GM18861 (cell line): ENCODE measurements around the gene NKD2.
"Not testable (repeated sequence)": the region's sequence is repeated elsewhere in the genome, so short reads cannot be mapped to it uniquely, and the experiment has no call there.

Experiments used
- ATAC-seq: cut with Tn5 transposase; IDR thresholded peaks from one replicate; pipeline ENCODE4 v1.9.1; 2021; ENCODE audit not compliant: unreplicated experiment

NKD2 gene

DNA sequence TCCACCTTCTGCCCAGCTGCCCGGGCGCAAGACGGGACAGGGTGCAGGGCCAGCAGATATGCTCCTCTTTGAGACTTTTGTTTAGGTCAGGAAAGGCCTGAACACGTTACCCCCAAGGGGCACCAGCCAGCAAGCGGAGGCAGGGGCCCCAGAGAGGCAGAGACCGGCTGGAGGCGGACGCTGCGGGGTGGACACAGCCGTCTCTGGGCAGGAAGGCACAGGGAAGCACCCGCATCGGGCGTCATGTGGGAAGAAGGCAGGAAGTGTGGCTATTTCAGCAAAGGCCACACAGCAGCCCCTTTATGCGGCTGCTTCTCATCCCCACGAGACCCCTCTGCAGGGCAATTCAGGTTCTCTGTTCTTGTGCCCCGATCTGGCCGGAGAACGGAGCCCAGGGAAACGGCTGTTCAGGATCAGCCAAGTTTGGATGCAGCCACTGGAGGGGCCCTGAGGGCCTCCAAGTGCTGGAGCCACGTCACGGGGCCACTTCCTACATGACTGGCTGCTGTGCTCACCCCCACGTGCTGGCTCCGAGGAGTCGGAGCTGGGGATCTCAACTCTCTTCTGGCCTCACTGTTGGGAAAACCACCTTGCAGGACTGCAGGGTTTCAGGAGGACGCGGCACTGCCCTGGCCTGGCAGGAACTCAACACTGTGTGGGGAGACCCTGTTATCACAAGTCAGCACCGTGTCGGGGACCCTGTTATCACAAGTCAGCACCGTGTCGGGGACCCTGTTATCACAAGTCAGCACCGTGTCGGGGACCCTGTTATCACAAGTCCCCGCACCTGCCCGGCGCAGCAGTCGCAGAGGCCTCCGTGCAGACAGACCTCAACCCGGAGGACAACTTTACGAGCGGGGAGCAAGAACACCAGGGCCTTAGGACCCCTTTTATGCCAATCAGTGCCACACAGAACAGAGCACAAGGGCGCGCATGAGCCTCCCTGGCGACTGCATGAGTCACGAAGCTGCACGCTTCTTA lies 58.8 kb downstream of the NKD2 start:
- ATAC-seq: no peak

DNA sequence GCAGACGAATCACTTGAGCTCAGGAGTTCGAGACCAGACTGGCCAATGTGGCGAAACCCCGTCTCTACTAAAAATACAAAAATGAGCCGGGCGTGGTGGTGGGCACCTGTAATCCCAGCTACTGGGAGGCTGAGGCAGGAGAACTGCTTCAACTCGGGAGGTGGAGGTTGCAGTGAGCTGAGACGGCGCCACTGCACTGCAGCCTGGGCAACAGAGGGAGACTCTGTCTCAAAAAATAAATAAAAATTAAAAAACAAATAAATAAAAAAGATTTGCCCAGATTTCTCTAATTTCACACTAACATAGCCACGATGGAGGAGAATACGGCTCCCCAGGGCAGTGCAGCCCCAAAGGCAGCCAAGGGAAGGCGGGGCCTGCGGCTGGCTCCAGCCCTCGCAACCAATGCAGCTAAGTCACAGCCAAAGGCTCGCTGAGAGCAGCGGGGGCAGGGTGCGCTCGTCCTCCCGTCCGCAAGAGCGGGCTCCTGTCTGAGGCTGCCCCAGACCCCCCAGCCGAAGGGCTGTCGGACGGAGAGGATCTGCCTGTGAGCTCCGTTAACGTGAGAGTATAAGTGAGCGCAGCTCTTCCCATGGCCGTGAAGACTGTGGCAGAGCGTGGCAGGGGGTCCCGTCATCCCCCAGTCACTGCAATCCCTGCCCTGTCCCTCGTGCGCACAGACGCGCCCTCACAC lies 59.7 kb downstream of the NKD2 start:
- no peak for ATAC-seq

DNA sequence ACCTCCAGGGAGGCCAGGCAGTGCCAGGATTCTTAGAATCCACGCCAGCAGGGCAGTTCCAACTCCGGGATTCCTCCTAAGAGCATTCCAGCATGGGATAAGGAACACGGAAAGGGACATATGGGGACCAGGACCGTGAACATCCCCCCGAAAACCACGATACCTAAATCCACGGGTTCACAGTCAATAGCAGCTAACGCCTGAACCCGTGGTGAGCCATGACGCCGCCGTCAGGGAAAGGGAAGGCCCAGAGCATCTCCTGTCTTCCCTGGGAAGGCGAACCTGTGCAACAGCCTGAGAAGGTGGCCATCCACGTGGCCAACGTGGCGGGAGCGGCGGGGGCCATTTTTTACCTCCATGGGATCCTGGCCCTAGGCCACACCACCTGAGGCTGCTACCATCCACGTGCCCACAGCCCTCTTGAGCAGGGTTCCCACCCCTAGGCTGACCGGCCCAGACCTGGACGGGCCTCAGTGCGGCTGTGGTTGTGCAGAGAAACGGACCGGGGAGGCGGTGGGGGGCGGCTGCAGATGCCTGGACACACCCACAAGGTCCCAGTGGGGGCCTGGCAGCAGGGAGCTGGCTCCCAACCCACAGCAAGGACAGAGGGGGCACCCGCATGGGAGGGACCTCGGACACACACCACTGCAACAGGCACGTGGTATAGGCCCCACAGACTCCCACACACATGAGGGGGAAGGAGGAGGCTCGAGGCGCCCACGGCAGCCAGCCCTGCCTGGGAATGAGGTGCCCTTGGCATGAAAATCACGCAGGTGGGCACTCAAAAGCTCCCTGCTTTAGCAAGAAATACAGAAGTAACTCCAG lies 60.5 kb downstream of the NKD2 start:
- no peak for ATAC-seq

DNA sequence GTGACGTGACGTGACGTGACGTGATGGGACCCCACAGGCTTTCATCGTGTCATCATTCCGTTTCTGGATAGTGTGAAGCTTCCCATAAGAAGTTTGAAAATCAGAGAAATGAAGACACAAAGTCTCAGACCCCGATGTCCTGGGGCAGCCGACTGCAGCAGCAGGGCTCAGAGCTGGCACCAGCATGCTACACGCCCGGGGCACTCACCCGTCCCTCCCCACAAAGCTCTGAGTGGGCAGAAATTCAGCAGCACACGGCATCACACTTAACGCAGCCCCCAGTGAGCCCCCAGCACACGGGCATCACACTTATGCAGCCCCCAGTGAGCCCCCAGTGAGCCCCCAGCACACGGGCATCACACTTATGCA lies 61.1 kb downstream of the NKD2 start:
- no peak for ATAC-seq

DNA sequence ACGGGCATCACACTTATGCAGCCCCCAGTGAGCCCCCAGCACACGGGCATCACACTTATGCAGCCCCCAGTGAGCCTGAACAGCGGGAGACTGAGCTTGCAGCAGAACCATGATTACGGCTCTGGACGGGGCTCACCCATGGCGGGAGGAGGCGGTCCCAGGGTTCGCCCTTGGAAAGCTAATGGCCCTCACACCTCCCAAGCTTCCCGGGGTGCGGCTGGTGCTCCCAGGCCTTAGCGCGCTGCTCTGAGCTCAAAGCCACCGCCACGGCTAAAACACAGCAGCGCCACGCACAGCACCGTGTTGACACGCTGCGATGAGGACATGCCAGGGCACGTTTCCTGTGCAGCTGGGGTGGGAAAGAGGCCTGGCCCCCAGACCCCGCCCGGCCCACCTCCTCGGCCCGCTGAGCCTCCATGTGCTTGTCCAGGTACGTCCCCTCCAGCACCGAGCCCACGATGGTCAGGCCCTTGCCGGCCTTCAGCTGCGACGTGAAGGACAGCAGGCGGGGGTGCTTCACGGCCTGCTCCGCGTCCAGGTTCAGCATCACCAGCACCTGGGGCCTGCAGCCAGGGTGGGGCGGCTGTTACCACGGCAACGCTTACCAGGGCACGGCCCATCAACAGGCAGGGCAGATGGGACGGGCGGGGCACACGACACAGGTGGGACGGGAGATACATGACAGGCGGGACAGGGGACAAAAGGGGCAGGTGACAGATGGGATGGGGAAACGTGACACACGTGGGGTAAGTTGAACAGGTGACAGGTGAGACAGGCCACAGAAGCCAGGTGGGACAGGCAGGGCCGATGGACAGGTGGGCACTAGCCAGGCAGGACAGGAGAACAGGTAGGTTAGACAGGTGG lies 64.9 kb downstream of the NKD2 start:
- no peak for ATAC-seq

DNA sequence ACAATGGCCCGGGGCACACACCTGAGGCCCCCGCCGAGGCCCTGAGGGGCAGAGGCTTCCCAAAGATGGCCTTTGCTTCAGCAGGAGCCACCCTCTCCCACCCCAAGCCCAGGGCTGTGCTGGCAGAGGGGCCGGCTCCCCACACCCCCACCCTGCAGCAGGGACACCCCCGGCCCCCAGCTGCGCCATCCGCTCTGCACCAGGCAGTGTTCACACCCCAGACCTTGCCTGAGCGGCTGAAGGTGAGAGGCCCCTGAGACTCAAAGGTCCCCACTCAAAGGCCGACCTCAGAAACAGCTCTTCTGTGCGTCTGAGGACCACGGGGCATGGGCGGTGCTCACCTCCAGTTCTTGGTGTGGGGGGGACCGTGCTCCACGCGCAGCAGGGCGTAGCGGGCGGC lies 65.6 kb downstream of the NKD2 start:
- no peak for ATAC-seq

DNA sequence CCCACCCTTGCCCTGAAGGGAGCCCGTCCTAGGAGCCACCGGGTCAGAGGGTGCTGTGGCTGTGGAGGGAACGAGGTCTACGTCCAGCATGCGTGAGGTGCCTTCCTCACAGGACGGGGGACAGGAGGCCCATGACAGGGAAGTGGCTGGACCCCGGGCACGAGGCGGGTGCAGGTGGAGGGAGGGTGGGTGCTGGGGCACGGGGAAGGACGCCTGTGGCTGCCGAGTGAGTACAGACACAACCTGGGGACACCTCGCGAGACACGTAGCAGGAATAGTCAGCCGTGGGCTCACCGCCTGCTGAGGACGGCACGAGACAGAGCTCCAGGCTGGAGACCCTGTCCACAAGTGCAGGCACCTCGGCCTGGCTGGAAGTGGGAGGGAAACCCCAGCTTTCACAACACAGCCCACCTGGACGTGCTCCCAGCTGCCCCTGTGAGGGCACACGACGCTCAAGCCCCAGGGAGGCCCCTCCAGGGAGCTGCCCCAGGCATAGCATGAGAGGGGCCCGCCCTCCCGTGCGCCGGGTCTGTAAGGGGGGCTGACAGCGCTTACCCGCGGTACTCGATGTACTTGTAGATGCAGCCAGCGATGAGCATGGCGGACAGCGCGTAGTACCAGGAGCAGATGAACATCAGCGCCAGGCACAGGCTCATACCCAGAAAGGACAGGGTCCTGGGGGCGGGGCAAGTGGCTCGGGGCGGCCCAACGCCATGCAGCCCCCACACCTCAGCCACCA lies 66.4 kb downstream of the NKD2 start:
- no peak for ATAC-seq

DNA sequence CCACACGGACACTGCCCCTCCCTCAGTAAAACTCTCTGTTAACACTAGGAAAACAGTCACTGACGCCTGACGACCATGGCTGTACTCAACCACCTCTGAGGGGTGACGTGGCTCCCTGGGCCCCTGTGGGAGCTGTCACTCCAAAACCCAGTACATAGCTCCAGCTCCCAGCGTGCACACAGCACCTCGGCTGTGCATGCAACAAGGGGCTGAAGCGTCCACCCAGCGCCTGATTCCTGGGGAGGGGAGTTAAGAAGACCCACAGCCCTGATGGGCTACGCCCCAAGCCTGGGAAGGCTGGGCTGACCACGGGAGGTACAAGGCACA lies 66.9 kb downstream of the NKD2 start:
- no peak for ATAC-seq

DNA sequence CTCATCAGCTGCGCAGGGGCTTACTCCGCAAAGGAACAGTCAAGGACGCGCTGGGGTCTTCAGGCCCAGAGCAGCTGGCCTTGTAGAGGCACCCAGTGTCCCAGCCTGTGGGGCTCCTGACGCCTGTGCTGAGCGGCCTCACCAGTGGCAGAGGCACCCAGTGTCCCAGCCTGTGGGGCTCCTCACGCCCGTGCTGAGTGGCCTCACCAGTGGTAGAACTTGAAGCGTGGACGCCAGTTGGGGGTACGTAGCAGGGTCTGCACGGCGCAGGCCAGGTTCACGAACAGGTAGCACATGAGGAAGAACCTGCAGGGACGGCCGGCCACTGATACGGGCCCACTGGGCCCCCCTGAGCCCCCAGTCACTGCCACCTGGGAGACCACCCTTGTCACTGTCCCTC lies 67.3 kb downstream of the NKD2 start:
- no peak for ATAC-seq

DNA sequence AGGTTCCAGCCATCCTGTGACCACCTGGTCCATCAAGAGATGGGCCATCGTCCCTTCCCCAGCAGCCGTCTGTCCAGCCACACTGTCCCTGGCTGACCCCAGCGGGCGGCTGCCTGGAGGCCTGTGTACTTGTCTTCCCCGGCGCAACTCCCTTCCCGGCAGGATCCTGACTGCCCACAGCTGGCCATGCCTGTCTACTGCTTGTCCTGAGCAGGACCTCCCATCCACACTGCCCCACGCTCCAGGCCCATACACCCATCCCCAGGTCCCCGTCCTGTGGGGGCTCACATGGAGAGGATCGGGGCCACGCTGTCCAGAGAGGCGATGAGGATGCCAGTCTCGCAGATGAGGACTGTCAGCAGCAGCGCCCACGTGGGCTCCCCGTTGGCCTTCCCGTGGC lies 67.8 kb downstream of the NKD2 start:
- no peak for ATAC-seq

DNA sequence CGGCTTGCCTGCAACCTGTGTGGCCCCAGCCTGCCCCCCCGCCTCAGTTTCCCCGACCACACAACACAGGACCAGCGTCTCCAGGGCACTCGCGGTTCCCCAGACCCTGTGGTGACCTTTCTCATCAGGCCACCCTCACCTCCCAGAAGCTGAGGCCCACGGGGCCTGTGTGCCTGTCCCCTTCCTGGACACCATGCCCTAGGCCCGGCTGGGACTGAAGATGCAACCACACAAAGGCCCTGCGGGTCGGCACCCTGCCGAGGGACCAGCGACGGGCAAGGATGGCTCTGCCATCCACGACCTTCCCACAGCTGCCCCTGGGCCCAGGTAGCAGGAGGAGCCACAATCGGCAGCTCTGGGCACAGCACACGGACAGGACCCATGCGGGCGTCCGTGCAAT lies 68.4 kb downstream of the NKD2 start:
- no peak for ATAC-seq

DNA sequence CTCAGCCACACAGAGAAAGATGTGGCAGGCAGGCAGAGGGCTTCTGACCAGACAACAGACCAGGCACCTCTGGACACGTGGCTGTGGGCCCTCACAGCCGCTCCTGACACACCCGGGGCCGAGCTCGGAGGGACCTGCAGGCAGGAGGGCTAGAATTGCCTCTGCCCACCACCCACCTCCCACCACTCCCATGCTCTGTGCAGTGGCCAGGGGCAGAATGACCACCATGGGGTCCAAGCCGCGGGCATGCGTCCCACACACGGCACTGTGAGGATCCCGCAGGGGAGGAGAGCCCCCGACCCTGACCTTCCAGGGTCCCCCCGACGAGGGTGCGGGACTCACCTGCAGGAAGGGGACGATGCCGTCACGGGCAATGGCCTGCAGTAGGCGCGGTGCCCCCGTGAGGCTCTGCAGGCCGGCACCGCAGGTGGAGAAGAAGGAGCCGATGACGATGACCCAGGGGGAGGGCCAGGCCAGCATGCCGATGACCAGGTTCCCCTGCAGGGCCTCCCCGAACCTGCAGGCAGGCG lies 69.0 kb downstream of the NKD2 start:
- no peak for ATAC-seq

DNA sequence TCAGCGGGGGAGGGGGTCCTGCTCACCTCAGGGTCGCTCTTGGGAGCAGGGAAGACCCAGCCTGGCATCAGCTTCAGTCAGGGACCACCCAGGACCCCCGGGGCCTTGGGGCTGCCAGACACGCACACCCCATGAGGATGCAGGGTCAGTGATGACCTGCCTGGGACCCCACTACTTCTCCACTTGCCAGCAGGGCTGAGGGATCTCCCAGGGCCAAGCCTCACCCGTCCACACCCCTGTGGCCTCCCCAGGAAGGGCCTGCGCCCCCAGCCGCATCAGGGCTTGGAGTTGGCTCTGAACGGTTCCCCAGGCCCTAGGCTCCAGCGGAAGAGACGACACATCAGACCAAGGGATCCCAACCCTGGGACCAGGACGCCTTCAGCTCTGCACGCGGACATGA lies 69.6 kb downstream of the NKD2 start:
- ATAC-seq: no peak

DNA sequence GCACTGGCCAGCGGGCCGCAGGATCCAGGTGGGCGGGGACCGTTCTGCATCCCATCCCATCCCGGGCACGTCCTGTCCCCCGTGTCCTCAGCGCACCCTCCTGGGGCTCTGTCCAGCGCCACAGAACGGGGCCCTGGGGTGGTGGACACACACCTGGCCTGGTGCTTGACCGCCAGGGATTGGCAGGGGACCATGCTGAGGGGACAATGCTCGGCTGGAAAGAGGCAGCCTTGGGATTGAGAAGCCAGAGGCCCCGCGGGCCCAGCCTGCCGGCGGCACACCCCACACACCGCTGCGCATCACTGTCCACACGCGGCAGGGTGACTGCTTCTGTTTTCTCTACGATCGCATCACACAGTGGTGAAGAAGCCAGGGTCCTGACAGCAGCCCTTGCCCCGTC lies 70.2 kb downstream of the NKD2 start:
- no peak for ATAC-seq

DNA sequence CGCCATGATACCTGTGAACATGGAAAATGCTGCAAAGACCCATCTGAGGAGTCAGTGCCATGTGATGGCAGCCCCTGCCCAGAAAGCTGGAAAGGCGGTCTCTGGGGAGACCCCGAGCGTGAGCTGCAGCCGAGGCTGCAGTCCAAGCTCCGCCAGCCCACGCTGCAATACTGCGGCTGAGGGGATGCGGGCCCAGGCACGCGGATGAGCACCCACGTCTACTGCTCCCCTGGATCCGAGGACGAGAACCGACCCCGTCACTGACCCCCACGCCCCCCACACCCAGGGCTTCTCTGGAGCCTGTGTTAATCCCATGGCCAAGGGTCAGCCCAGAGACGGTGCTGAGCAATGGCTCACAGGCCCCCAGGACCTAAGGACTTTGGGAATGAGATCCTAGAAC lies 70.9 kb downstream of the NKD2 start:
- ATAC-seq: no peak

DNA sequence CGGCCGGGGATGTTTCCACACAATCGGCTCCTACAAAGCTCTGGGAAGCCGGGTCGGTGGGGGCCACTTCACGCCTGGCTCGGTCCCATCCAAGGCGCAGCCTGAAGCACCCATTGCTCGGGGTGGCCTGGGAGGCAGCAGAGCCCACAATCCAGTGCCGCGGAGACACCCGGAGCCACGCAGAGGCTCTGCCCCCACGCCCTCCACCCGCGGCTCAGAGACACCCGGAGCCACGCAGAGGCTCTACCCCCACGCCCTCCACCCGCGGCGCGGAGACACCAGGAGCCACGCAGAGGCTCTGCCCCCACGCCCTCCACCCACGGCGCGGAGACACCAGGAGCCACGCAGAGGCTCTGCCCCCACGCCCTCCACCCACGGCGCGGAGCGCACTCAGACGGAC lies 71.4 kb downstream of the NKD2 start:
- ATAC-seq: no peak

DNA sequence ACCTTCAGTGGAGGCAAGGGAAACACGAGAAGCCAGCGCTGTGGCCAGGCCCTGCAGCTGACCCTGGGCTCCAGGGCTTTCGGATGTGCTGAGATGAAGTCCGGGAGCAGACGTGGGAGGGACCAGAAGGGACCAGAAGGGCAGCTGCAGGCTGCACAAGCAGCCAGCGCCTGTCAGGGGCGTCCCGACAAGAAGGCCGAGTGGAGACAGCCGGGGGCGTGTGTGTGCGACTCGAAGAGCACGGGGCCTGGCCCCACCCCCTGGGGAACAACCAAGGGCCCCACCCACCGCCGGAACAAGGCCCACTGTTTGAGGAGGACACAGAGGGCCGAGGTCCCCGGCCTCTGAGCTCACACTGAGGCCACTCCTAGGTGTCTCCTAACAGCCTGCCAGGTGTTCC lies 71.8 kb downstream of the NKD2 start:
- no peak for ATAC-seq

DNA sequence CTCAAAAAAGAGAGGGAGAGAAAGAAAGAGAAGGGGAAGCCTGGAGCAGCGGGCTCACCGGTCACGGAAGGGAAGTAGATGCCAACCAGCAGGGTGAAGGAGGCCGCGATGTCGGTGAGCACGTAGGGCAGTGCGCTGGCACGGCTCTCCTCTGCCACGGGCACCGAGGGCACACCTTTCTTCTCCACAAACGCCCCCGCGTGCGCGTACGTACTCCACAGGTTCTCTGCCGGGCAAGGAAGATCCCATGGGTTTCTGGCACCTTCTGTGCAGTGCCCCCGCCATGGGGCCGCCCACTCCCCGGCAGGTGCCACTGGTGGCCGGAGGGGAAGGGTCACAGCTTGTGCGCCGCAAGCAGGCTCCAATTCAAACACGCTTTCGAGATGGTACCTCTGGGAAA lies 72.9 kb downstream of the NKD2 start:
- ATAC-seq: no peak

DNA sequence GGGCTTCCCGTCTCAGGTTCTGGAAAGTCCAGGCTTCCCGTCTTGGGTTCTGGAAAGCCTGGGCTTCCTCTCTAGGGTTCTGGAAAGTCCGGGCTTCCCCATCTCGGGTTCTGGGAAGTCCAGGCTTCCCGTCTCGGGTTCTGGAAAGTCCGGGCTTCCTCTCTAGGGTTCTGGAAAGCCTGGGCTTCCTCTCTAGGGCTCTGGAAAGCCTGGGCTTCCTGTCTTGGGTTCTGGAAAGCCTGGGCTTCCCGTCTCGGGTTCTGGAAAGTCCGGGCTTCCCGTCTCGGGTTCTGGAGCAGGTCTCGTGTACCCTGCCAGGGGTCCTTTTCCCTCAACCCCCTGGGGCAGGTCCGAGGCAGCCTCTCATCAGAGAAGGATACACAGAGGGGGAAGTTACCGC lies 74.4 kb downstream of the NKD2 start:
- ATAC-seq: not testable (repeated sequence)
